Measurements from ENCODE around the gene RANBP1.

GRCh38 chr22:20135806-20136602 is 20.1 kb downstream of the RANBP1 start:
- TF ChIP-seq CTCF (IDR thresholded peaks at IDR 0.05 in 4 of 5, conservative IDR thresholded peaks at IDR 0.05 in 1 of 5) (no peak), POLR2A (IDR thresholded peaks at IDR 0.05) (no peak)

All from gastrocnemius medialis (tissue), 4 donors.